Naive thymus-derived CD8-positive, alpha-beta T cell (primary cell): ENCODE data around the gene COPS7B. TPM values are rescaled to one million over a fixed set of nuclear protein-coding genes. Genes with fewer than 3 reads are reported as not detected.
A peak's percentile ranks its signal among the peaks of the same experiment; 100 is the strongest.

Source experiments
- ATAC-seq, 2 donors: fragments of 150-1000 bp; cut with Tn5 transposase in 1 of 2; sonication (Bioruptor Pico), chemical (Tn5 transposase) in 1 of 2; 1 replicate in 1 of 2; 2 replicates in 1 of 2; pipeline ENCODE4 v1.10.0; 2021; ENCODE audit warnings: mild to moderate bottlenecking in 2 of 2, moderate library complexity in 2 of 2
- POLR2A ChIA-PET: fragments of 350-600 bp; sonication (Branson Sonifier 250); formaldehyde crosslinking; loops from one replicate; lab custom pipeline; 2021; ENCODE audit warnings: antibody characterized with exemption; lab: Charles Lee
- DNase-seq, 10 donors: peaks; one replicate each; pipeline versions ENCODE4 v3.0.0 to v3.0.0-alpha.2; 2020 to 2022
- H3K27ac Mint-ChIP-seq, 10 donors: one replicate each; pipeline ENCODE4 v1.8.0; 2020 to 2022; ENCODE audit warnings: mild to moderate bottlenecking in 10 of 10, mixed read lengths in 10 of 10, moderate library complexity in 4 of 10, inconsistent platforms in 1 of 10
- H3K27me3 Mint-ChIP-seq, 5 donors: one replicate each; pipeline ENCODE4 v1.8.0; 2021 to 2022; ENCODE audit warnings: mixed read lengths in 5 of 5
- H3K36me3 Mint-ChIP-seq, 3 donors: one replicate each; pipeline ENCODE4 v1.8.0; 2020 to 2022; ENCODE audit warnings: mixed read lengths in 3 of 3, mild to moderate bottlenecking in 2 of 3, inconsistent platforms in 1 of 3
- H3K4me1 Mint-ChIP-seq, 4 donors: one replicate each; pipeline ENCODE4 v1.8.0; 2021 to 2022; ENCODE audit warnings: mixed read lengths in 4 of 4
- H3K4me3 Mint-ChIP-seq, 10 donors: one replicate each; pipeline ENCODE4 v1.8.0; 2020 to 2022; ENCODE audit warnings: mild to moderate bottlenecking in 10 of 10, mixed read lengths in 10 of 10, moderate library complexity in 6 of 10, inconsistent platforms in 1 of 10
- H3K9me3 Mint-ChIP-seq, 9 donors: one replicate each; pipeline ENCODE4 v1.8.0; 2020 to 2022; ENCODE audit warnings: mixed read lengths in 9 of 9, mild to moderate bottlenecking in 3 of 9, inconsistent platforms in 1 of 9, moderate library complexity in 1 of 9
- polyA plus RNA-seq, 3 donors: library from polyadenylated mRNA; unstranded; fragments of 300-500 nt; fragmentation: Illumina TruSeq; gene quantifications; one replicate each; pipeline ENCODE4 v1.2.3, GENCODE V29; 2021
- total RNA-seq, 8 experiments: library from RNA in 2 of 8; stranded (reverse) in 2 of 8; gene quantifications; one replicate each; pipeline ENCODE4 v1.2.3 and lab custom pipeline; 2021 to 2026

COPS7B gene
- total and polyA plus RNA-seq, 5 experiments from 2014 or later, result 30.0 to 57.7 (median 41.0) TPM

- Mint-ChIP-seq H3K27me3 (no peaks in the 10 kb centered on the region), H3K4me1 (peaks cover 12 to 26% (median 17%) of the 10 kb centered on the region in 4 donors)
Observed at GRCh38 chr2:231765496-231765929, 20.7 kb upstream of the COPS7B start.

GRCh38 chr2:231769170-231770136, 16.8 kb upstream of the COPS7B start:
- no peaks in the 10 kb centered on the region for H3K27me3 Mint-ChIP-seq
- DNase-seq, result no peak
- no peak for ATAC-seq
- peaks cover 12 to 26% (median 17%) of the 10 kb centered on the region in 4 donors for H3K4me1 Mint-ChIP-seq
- H3K27ac Mint-ChIP-seq, result peak overlapping the region in 1 of 10 donors; percentile 20
- POLR2A ChIA-PET, result no interaction called here
- no peak overlapping the region for H3K4me3 Mint-ChIP-seq
- no peaks in the 10 kb centered on the region for H3K9me3 Mint-ChIP-seq
- H3K36me3 Mint-ChIP-seq, result no peaks in the 10 kb centered on the region

More at GRCh38 chr2:231765496-231765929, 20.7 kb upstream of the COPS7B start:
- ATAC-seq, result peak in 1 of 2 donors; percentile 35
- Mint-ChIP-seq H3K36me3 (peaks cover 0 to 6% (median 0%) of the 10 kb centered on the region in 3 donors), H3K9me3 (no peaks in the 10 kb centered on the region), H3K27ac (peak overlapping the region in 9 of 10 donors; percentile 1 to 80 (median 32)), H3K4me3 (peak overlapping the region in 1 of 10 donors; percentile 11)
- POLR2A ChIA-PET, result no interaction called here
- no peak for DNase-seq

GRCh38 chr2:231780123-231780908, 5.9 kb upstream of the COPS7B start:
- Mint-ChIP-seq H3K27ac (peak overlapping the region in 8 of 10 donors; percentile 36 to 98 (median 87)), H3K36me3 (no peaks in the 10 kb centered on the region), H3K9me3 (no peaks in the 10 kb centered on the region), H3K4me1 (peaks cover 31 to 58% (median 55%) of the 10 kb centered on the region in 4 donors), H3K27me3 (no peaks in the 10 kb centered on the region), H3K4me3 (peak overlapping the region; percentile 95 to 100 (median 98))
- POLR2A ChIA-PET, result interaction anchor here (0.6 to 1.4 kb wide), 5 partner anchors 74 to 770 kb away, joined by 3 to 6 read pairs (median 3); partner anchors contain the start of genes EIF4E2, NCL and TIGD1
- DNase-seq, result peak in 2 of 10 donors; percentile 10 to 64
- peak; percentile 20 to 31 for ATAC-seq

GRCh38 chr2:231780909-231781797, 5.1 kb upstream of the COPS7B start, which contains the start of gene PDE6D:
Gene PDE6D, minus strand, starts transcription at chr2:231781282. Its CDS starts 168 bp downstream, at chr2:231781114.
- peak within 1 kb of the TSS; percentile 93 to 98 (median 96) for H3K27ac Mint-ChIP-seq
- H3K9me3 Mint-ChIP-seq, result no peaks in the 10 kb centered on the region
- H3K4me1 Mint-ChIP-seq, result peaks cover 35 to 67% (median 63%) of the 10 kb centered on the region in 4 donors
- H3K27me3 Mint-ChIP-seq, result no peaks in the 10 kb centered on the region
- DNase-seq, result peak; percentile 86 to 99 (median 95)
- H3K36me3 Mint-ChIP-seq, result no peaks in the 10 kb centered on the region
- POLR2A ChIA-PET, result interaction anchor here (0.6 to 1.5 kb wide), 6 partner anchors 73 to 769 kb away, joined by 3 to 6 read pairs (median 4); partner anchors contain the start of genes EIF4E2, NCL, PTMA and TIGD1
- H3K4me3 Mint-ChIP-seq, result peak within 1 kb of the TSS; percentile 95 to 100 (median 98)
- ATAC-seq, result peak; percentile 90 to 92

- H3K9me3 Mint-ChIP-seq, result no peaks in the 10 kb centered on the region
- peaks cover 39 to 74% (median 70%) of the 10 kb centered on the region in 4 donors for H3K4me1 Mint-ChIP-seq
- H3K36me3 Mint-ChIP-seq, result no peaks in the 10 kb centered on the region
- ATAC-seq, result no peak
- peak overlapping the region; percentile 93 to 98 (median 96) for H3K27ac Mint-ChIP-seq
- H3K27me3 Mint-ChIP-seq, result no peaks in the 10 kb centered on the region
- peak overlapping the region; percentile 95 to 100 (median 98) for H3K4me3 Mint-ChIP-seq
- peak in 2 of 10 donors; percentile 19 to 33 for DNase-seq
- POLR2A ChIA-PET, result interaction anchor here (0.6 to 1.5 kb wide), 3 partner anchors 71 to 318 kb away, joined by 3 to 6 read pairs (median 5); partner anchors contain the start of genes NCL and PTMA
Observed at GRCh38 chr2:231781798-231782726, 4.2 kb upstream of the COPS7B start.

- H3K9me3 Mint-ChIP-seq, result no peaks in the 10 kb centered on the region
- H3K27ac Mint-ChIP-seq, result peak overlapping the region; percentile 51 to 90 (median 81)
- DNase-seq (no peak), ATAC-seq (no peak)
- peak overlapping the region; percentile 83 to 98 (median 91) for H3K4me3 Mint-ChIP-seq
- peaks cover 0 to 18% (median 0%) of the 10 kb centered on the region in 3 donors for H3K36me3 Mint-ChIP-seq
- peaks cover 42 to 87% (median 76%) of the 10 kb centered on the region in 4 donors for H3K4me1 Mint-ChIP-seq
- no peaks in the 10 kb centered on the region for H3K27me3 Mint-ChIP-seq
- POLR2A ChIA-PET, result interaction anchor here (0.5 to 1.7 kb wide), 4 partner anchors 16 to 321 kb away, joined by 3 to 5 read pairs (median 4); partner anchors contain the start of genes NCL and PTMA
Observed at GRCh38 chr2:231785413-231785812, 832 bp upstream of the COPS7B start.

GRCh38 chr2:231785822-231786176, 446 bp upstream of the COPS7B start:
- H3K27ac Mint-ChIP-seq, result peak overlapping the region; percentile 63 to 90 (median 86)
- peaks cover 0 to 20% (median 0%) of the 10 kb centered on the region in 3 donors for H3K36me3 Mint-ChIP-seq
- H3K4me1 Mint-ChIP-seq, result peaks cover 42 to 87% (median 76%) of the 10 kb centered on the region in 4 donors
- no peaks in the 10 kb centered on the region for H3K9me3 Mint-ChIP-seq
- POLR2A ChIA-PET, result interaction anchor here (0.5 to 1.7 kb wide), 4 partner anchors 16 to 322 kb away, joined by 3 to 5 read pairs (median 4); partner anchors contain the start of genes NCL and PTMA
- ATAC-seq (peak in 1 of 2 donors; percentile 0), DNase-seq (no peak)
- H3K27me3 Mint-ChIP-seq, result no peaks in the 10 kb centered on the region
- H3K4me3 Mint-ChIP-seq, result peak overlapping the region; percentile 83 to 98 (median 91)

- POLR2A ChIA-PET, result interaction anchor here (1.7 kb wide), 1 partner anchor 323 kb away, joined by 5 read pairs; the partner anchor contains the start of gene NCL
- Mint-ChIP-seq H3K9me3 (no peaks in the 10 kb centered on the region), H3K36me3 (peaks cover 0 to 31% (median 0%) of the 10 kb centered on the region in 3 donors), H3K27ac (peak overlapping the region; percentile 84 to 94 (median 90)), H3K4me3 (peak overlapping the region; percentile 85 to 98 (median 91)), H3K4me1 (peaks cover 44 to 87% (median 78%) of the 10 kb centered on the region in 4 donors), H3K27me3 (no peaks in the 10 kb centered on the region)
- ATAC-seq (no peak), DNase-seq (no peak)
Observed at GRCh38 chr2:231786917-231787292, 660 bp downstream of the COPS7B start.

- Mint-ChIP-seq H3K27me3 (no peaks in the 10 kb centered on the region), H3K4me3 (no peak overlapping the region), H3K36me3 (peaks cover 0 to 73% (median 8%) of the 10 kb centered on the region in 3 donors), H3K27ac (peak overlapping the region in 1 of 10 donors; percentile 56), H3K4me1 (peaks cover 31 to 60% (median 45%) of the 10 kb centered on the region in 4 donors), H3K9me3 (no peaks in the 10 kb centered on the region)
- DNase-seq (no peak), ATAC-seq (no peak)
- POLR2A ChIA-PET, result no interaction called here
Observed at GRCh38 chr2:231791107-231791506, 4.9 kb downstream of the COPS7B start.

- Mint-ChIP-seq H3K27ac (no peak overlapping the region), H3K4me1 (peaks cover 8 to 36% (median 30%) of the 10 kb centered on the region in 4 donors), H3K9me3 (no peaks in the 10 kb centered on the region), H3K27me3 (no peaks in the 10 kb centered on the region), H3K36me3 (peaks cover 9 to 98% (median 20%) of the 10 kb centered on the region in 3 donors), H3K4me3 (no peak overlapping the region)
- POLR2A ChIA-PET, result interaction anchor here (0.6 kb wide), 1 partner anchor 591 kb away, joined by 4 read pairs; no protein-coding TSS in a partner anchor
- ATAC-seq (no peak), DNase-seq (no peak)
Observed at GRCh38 chr2:231794383-231794782, 8.1 kb downstream of the COPS7B start.
